Muscle of leg (tissue), 11 donors: Measurements from ENCODE around the gene KPNB1. TPM values are rescaled to one million over a fixed set of nuclear protein-coding genes. Genes with fewer than 3 reads are reported as not detected.

Source experiments
- DNase-seq: peaks from one replicate; pipeline ENCODE4 v3.0.0; 2013
- H3K27ac ChIP-seq: one replicate; pipeline ENCODE4 v1.5.1; 2013; ENCODE audit warnings: mild to moderate bottlenecking, low read length, control low read depth
- H3K27me3 ChIP-seq: one replicate; pipeline ENCODE4 v1.6.1; 2013; ENCODE audit warnings: low read length; ENCODE audit not compliant: control insufficient read depth, insufficient read depth
- H3K36me3 ChIP-seq: one replicate; pipeline ENCODE4 v1.6.1; 2013; ENCODE audit warnings: low read length; ENCODE audit not compliant: control insufficient read depth, insufficient read depth
- H3K4me1 ChIP-seq: one replicate; pipeline ENCODE4 v1.6.1; 2013; ENCODE audit warnings: low read length; ENCODE audit not compliant: control insufficient read depth, insufficient read depth
- H3K4me3 ChIP-seq: one replicate; pipeline ENCODE4 v1.5.1; 2013; ENCODE audit warnings: low read length, control low read depth
- H3K9me3 ChIP-seq: replicated peaks from 2 replicates; pipeline ENCODE4 v1.6.1; 2013; ENCODE audit warnings: low read depth, low read length; ENCODE audit not compliant: control insufficient read depth
- WGBS: methylation state at CpG from one replicate; pipeline ENCODE4 v1.1.5; 2013; ENCODE audit warnings: missing lambda C conversion rate; ENCODE audit not compliant: insufficient coverage; 5-methylcytosine and 5-hydroxymethylcytosine counted together
- polyA plus RNA-seq, 8 donors: library from polyadenylated mRNA; unstranded; fragments of 120-200 nt; gene quantifications; one replicate each; pipeline versions ENCODE4 v1.2.1 to v1.2.3, GENCODE V29; 2013; ENCODE audit warnings: inconsistent platforms in 1 of 8, low replicate concordance in 1 of 8; ENCODE audit not compliant: insufficient read length in 8 of 8, insufficient read depth in 1 of 8
- total RNA-seq: library from RNA; stranded (reverse); fragments of 120-200 nt; gene quantifications from one replicate; pipeline ENCODE4 v1.2.4, GENCODE V29; 2013

Gene KPNB1
- total and polyA plus RNA-seq, 9 donors, result 124 to 184 (median 157) TPM

DNA sequence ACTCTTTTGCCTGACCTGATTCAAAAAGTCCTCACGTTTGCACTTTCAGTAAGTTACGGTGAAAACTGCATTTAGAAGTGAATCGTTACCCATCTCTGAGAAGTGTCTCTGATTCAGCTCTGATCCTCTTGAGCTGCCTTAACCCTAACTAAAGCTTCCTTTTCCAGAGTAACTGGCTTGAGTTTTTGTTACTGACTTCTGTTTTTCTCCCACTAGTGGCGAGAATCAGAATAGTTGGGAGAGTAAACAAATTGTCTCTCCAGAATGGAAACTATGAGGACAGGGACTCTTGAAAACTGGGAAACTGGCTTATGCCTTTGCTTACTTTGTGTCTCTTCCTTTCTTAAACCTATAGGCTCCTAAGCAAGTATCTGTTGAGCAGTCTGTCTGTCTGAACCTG lies 31.3 kb upstream of the KPNB1 start:
- H3K36me3 ChIP-seq, result peaks cover 60% of the 10 kb centered on the region
- 93% methylated on average over 3 of the region's 4 CpGs for WGBS

DNA sequence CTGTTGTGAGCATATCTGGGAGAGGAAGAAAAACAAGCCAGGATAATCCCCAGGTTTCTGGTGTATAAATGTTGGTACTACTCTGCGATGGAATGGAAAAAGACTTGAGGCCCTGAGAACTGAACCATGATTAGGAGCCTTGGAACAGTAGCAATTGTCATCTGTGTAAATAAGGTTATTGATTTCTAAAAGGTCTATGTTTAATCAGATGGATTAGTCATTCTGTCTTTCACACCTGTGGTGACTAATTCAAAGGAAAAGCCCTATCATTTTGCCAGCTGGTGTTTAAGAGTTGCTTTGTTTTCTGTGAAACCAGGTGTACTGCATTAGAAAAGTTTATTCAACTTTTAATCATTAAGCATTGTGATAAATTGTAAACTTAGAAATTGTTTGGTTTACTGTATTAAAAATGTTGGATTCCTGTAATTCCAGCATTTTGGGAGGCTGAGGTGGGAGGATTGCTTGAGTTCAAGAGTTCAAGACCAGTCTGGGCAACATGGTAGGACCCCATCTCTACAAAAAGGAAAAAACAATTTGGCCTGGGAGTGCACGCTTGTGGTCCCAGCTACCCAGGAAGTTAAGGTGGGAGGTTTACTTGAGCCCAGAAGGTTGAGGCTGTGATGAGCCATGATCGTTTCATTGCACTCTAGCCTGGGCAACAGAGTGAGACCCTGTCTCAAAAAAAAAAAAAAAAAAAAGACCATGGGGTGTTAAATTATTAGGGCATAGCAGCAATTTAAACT lies 29.0 kb upstream of the KPNB1 start:
- Histone ChIP-seq H3K4me3 (no peak overlapping the region), H3K27ac (no peak overlapping the region), H3K9me3 (no peaks in the 10 kb centered on the region), H3K27me3 (no peaks in the 10 kb centered on the region), H3K4me1 (peaks cover 4% of the 10 kb centered on the region), H3K36me3 (peaks cover 63% of the 10 kb centered on the region)
- no peak for DNase-seq
- WGBS, result 90% methylated on average over 2 of the region's 3 CpGs

More for the DNA sequence above, 31.3 kb upstream of the KPNB1 start:
- peak; percentile 29 for DNase-seq
- Histone ChIP-seq H3K4me1 (peaks cover 4% of the 10 kb centered on the region), H3K9me3 (no peaks in the 10 kb centered on the region), H3K27ac (no peak overlapping the region), H3K4me3 (no peak overlapping the region), H3K27me3 (no peaks in the 10 kb centered on the region)

DNA sequence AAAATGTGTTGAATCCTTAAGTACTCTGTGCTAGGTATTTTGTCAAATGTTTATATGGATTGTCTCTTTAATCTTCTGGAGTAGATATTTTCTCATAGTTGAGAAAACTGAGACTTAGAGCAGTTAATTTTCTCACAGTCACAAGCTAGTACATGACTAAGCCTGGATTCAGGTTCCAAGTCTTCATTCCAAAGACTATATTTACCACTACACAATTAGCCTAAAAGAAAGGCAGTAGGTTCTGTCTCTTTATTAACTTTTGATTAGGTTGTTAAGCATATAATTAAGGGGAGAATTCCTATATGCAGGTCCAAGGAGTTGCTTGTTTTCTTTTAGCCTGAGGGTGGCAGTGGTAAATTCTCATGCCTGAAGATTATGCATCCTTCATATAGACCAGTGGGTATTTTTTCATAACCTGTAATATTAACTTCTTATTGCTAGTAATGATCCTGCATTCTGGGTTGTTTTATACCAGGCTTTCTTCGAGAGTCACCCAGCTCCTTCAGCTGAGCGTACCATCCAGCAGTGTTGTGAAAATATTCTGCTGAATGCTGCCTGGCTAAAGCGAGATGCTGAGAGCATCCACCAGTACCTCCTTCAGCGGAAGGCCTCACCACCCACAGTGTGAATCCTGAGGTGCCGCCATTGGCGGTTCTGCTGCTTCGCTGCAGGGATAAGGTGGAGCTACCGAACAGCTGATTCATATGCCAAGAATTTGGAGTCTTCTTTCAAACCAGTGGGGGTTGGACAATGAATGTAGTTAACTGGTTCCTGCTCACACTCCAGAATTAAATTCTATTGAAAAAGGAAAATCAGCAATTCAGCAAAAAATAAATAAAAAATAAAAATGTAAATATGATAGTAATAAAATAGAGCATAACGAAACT lies 28.2 kb upstream of the KPNB1 start:
- DNase-seq, result peak; percentile 42
- Histone ChIP-seq H3K27ac (no peak overlapping the region), H3K27me3 (no peaks in the 10 kb centered on the region), H3K36me3 (peaks cover 63% of the 10 kb centered on the region), H3K4me3 (no peak overlapping the region), H3K4me1 (peaks cover 4% of the 10 kb centered on the region), H3K9me3 (no peaks in the 10 kb centered on the region)
- 43% methylated on average over 3 of the region's 9 CpGs for WGBS

DNA sequence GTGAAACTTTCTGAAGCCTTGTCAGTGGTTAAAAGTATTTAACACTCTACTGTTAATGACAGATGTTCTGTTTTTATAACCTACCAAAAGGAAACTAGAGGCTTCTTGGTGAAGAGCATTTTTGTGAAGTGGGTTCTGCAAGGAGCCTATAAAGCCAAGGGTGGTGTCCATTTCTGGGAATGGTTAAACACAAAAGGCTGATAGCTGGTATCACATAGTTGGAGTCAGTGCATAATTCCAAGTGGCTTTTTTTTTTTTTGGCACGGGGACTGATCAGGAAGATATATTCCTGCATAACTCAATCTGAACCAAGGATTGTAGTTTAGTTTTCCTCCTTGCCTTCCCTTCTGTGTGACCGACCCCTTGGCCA lies 27.6 kb upstream of the KPNB1 start:
- H3K4me1 ChIP-seq, result peaks cover 4% of the 10 kb centered on the region
- H3K9me3 ChIP-seq, result no peaks in the 10 kb centered on the region
- no peak for DNase-seq
- no peak overlapping the region for H3K4me3 ChIP-seq
- peaks cover 62% of the 10 kb centered on the region for H3K36me3 ChIP-seq
- no peak overlapping the region for H3K27ac ChIP-seq
- H3K27me3 ChIP-seq, result no peaks in the 10 kb centered on the region
- no CpG with 5 or more reads among the region's 2 CpGs for WGBS

DNA sequence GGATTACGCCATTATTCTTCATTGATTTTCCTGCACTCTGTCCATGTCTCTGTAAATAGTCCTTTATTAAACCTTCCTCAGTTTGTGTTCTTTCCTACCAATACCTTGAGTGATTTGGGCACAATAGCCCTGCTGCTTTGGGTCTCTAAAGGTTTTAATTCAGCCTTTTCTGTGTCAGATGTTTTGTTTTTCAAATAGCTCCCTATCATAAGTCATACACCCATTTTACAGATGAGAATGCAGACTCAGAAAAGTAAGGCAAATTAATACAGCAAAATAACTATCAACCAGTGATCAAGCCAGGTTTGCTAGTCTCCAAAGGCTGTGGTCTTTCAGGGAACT lies 25.0 kb upstream of the KPNB1 start:
- no peak for DNase-seq
- Histone ChIP-seq H3K4me3 (no peak overlapping the region), H3K36me3 (peaks cover 44% of the 10 kb centered on the region), H3K9me3 (no peaks in the 10 kb centered on the region), H3K27ac (no peak overlapping the region), H3K27me3 (no peaks in the 10 kb centered on the region), H3K4me1 (peaks cover 4% of the 10 kb centered on the region)
- WGBS, result no CpG with 5 or more reads among the region's 1 CpG

DNA sequence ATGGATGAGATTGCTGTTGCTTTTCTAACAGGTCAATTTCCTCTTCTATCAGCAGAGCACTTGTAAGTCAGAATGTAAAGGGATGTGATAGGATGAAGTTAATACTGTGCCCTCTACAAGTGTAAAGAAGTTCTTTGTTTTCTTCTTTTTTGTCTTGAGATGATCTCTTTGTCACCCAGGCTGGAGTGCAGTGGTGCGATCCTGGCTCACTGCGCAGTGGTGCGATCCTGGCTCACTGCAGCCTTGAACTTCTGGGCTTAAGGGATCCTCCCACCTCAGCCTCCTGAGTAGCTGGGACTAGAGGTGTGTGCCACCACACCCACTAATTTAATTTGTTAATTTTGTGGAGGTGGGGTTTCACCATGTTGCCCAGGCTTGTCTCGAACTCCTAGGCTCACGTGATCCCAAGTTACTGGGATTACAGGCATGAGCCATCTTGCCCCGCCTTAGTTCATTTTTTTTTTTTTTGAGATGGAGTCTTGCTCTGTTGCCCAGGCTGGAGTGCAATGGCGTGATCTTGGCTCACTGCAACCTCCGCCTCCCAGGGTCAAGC lies 21.6 kb upstream of the KPNB1 start:
- Histone ChIP-seq H3K4me3 (no peak overlapping the region), H3K4me1 (no peaks in the 10 kb centered on the region), H3K36me3 (peaks cover 25% of the 10 kb centered on the region), H3K27me3 (no peaks in the 10 kb centered on the region), H3K9me3 (no peaks in the 10 kb centered on the region), H3K27ac (no peak overlapping the region)
- no peak for DNase-seq
- WGBS, result 100% methylated on average over 2 of the region's 8 CpGs

DNA sequence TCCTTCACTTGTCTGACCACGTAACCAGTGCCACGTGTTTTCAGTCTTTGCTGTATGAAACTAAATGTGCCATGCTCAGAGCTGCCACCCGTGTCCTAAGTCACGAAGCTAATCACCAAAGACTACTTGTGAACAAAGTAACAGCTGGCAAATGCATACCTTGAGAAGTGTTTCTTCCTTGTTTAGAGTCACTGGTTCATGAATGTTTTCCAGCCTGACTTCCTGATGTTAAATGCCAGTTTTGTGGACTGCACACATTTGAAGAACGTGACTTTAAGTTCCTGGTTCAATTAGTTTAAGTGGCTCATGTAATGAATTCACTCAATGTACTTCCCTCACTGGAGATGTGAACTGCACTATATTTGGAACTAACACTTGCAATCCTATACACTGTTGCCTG lies 19.9 kb upstream of the KPNB1 start:
- Histone ChIP-seq H3K27ac (no peak overlapping the region), H3K27me3 (no peaks in the 10 kb centered on the region), H3K9me3 (no peaks in the 10 kb centered on the region), H3K4me1 (no peaks in the 10 kb centered on the region), H3K36me3 (peaks cover 17% of the 10 kb centered on the region), H3K4me3 (no peak overlapping the region)
- 57% methylated on average over 4 of the region's 5 CpGs for WGBS
- peak; percentile 30 for DNase-seq

DNA sequence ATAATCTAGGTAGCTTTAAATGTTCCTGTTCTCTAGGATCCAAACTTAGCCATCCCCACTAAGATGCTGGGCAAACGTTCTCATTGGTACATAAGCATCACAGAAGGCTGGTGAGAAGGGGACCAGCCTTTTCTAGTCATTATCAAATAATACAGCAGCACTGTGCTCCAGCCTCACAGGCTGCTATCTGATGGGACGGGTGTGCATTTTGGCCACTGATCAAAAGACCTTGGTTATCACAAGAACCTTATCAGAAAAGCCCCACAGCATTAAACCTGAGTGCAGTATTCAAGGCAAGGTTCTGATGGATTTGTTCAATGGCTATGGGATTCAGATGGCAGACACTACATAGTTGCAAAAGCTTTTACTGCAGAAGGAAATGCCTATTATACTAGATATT lies 19.1 kb upstream of the KPNB1 start:
- Histone ChIP-seq H3K36me3 (peaks cover 12% of the 10 kb centered on the region), H3K27ac (no peak overlapping the region), H3K27me3 (no peaks in the 10 kb centered on the region), H3K4me3 (no peak overlapping the region), H3K4me1 (no peaks in the 10 kb centered on the region), H3K9me3 (no peaks in the 10 kb centered on the region)
- DNase-seq, result no peak
- WGBS, result no CpG with 5 or more reads among the region's 2 CpGs

DNA sequence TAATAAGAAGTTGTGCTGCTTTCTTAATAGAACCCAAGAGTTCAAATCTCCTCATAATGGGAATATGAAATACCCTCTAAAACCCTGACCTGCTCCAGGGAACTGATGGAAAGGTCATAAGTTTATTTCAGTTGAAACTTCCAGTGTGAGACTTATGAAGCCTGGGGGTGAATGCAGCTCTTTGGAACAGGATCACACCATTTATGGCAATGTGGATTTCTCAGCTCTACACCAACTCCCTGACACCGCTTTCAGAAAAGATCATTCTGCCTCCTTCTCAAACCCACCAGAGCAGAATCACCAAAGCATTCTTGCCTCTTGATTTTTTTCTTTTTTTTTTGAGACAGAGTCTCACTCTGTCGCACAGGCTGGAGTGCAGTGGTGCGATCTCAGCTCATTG lies 16.7 kb upstream of the KPNB1 start:
- Histone ChIP-seq H3K4me3 (no peak overlapping the region), H3K9me3 (no peaks in the 10 kb centered on the region), H3K36me3 (peaks cover 7% of the 10 kb centered on the region), H3K4me1 (no peaks in the 10 kb centered on the region), H3K27ac (no peak overlapping the region), H3K27me3 (no peaks in the 10 kb centered on the region)
- DNase-seq, result no peak
- 94% methylated on average over 2 of the region's 3 CpGs for WGBS

DNA sequence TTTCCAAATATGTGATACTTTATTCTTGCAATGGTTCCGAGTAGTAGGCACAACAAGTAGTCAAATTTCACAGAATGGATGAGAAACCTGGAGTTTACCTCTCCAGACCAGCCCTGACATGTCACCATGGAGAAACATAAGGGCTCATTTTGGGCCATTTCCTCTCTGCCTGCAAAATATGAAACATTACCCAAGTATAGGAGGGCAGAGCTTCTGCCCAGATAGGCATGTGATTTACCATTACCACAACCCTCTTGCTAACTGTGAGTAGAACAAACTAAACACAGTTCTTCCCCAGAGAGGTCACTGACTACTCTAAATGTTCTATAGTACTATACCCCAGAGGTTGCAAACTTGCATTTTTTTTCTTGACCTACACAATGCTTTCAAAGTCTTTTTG lies 15.7 kb upstream of the KPNB1 start:
- DNase-seq, result no peak
- Histone ChIP-seq H3K9me3 (no peaks in the 10 kb centered on the region), H3K27ac (no peak overlapping the region), H3K4me1 (no peaks in the 10 kb centered on the region), H3K27me3 (no peaks in the 10 kb centered on the region), H3K4me3 (no peak overlapping the region), H3K36me3 (peaks cover 7% of the 10 kb centered on the region)
- WGBS, result no CpG with 5 or more reads among the region's 1 CpG
